ENCODE measurements around the gene EHBP1L1.
A peak's percentile ranks its signal among the peaks of the same experiment; 100 is the strongest.

The EHBP1L1 gene

DNA sequence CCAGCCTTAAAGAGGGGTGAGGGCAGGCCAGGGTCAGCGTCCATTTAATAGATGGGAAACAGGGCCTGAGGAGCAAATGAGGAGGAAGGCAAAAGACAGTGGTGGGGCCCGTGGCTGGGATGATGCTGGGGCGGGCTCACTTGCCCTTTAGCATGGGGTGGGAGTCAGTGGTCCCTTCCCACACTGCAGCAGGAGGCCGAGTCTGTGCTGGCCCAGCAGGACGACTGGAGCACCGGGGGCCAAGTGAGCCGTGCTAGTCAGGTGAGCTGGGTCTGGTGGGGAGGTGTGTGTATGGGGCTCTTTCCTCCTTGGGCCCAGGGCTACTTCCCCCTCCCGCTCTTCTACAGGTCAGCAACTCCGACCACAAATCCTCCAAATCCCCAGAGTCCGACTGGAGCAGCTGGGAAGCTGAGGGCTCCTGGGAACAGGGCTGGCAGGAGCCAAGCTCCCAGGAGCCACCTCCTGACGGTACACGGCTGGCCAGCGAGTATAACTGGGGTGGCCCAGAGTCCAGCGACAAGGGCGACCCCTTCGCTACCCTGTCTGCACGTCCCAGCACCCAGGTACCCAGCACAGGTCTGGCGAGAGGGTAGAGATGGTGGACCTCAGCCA is 38.1 kb upstream of the EHBP1L1 start:
- no peak for DNase-seq (ENCODE audit: insufficient read length, low spot score)
- no peak for TF ChIP-seq SPI1 (IDR thresholded peaks at IDR 0.05; ENCODE audit: low read depth, low read length)
- TF ChIP-seq TAF1 (IDR thresholded peaks at IDR 0.05; ENCODE audit: low read depth, low read length) = no peak
- TF ChIP-seq POLR2AphosphoS5 (IDR thresholded peaks at IDR 0.05; ENCODE audit: low read depth, low read length) = no peak
- TF ChIP-seq POLR2A (IDR thresholded peaks at IDR 0.05; ENCODE audit: low read depth, low read length) = no peak
- no peak for TF ChIP-seq POU2F2 (IDR thresholded peaks at IDR 0.05; ENCODE audit: low read depth, low read length)
- no peak for TF ChIP-seq PAX5 (IDR thresholded peaks at IDR 0.05; ENCODE audit: insufficient read depth, low read length, severe bottlenecking)
- FAIRE-seq = no peak

DNA sequence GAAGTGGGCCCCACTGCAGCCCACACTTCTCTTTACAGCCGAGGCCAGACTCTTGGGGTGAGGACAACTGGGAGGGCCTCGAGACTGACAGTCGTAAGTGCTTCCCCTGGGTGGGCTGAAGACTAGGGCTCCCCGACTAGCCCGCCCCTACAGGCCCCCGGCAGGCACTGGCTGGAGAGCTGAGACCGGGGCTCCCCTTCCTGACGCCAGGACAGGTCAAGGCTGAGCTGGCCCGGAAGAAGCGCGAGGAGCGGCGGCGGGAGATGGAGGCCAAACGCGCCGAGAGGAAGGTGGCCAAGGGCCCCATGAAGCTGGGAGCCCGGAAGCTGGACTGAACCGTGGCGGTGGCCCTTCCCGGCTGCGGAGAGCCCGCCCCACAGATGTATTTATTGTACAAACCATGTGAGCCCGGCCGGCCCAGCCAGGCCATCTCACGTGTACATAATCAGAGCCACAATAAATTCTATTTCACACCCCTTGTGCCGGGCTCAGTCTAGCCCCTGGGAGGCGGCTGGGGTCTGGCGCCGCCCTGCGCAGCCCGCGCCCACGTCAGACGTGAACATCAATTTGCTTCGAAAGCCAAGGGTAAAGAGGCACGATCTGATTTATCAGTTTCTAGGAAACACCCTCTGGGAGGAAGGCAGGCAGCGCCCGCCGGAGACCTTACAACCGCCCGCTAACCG is 37.5 kb upstream of the EHBP1L1 start:
- DNase-seq (ENCODE audit: insufficient read length, low spot score) (no peak), FAIRE-seq (no peak)
- TF ChIP-seq POLR2AphosphoS5 (IDR thresholded peaks at IDR 0.05; ENCODE audit: low read depth, low read length) = no peak
- TF ChIP-seq POU2F2 (IDR thresholded peaks at IDR 0.05; ENCODE audit: low read depth, low read length) = no peak
- no peak for TF ChIP-seq PAX5 (IDR thresholded peaks at IDR 0.05; ENCODE audit: insufficient read depth, low read length, severe bottlenecking)
- no peak for TF ChIP-seq POLR2A (IDR thresholded peaks at IDR 0.05; ENCODE audit: low read depth, low read length)
- no peak for TF ChIP-seq SPI1 (IDR thresholded peaks at IDR 0.05; ENCODE audit: low read depth, low read length)
- TF ChIP-seq TAF1 (IDR thresholded peaks at IDR 0.05; ENCODE audit: low read depth, low read length) = no peak

DNA sequence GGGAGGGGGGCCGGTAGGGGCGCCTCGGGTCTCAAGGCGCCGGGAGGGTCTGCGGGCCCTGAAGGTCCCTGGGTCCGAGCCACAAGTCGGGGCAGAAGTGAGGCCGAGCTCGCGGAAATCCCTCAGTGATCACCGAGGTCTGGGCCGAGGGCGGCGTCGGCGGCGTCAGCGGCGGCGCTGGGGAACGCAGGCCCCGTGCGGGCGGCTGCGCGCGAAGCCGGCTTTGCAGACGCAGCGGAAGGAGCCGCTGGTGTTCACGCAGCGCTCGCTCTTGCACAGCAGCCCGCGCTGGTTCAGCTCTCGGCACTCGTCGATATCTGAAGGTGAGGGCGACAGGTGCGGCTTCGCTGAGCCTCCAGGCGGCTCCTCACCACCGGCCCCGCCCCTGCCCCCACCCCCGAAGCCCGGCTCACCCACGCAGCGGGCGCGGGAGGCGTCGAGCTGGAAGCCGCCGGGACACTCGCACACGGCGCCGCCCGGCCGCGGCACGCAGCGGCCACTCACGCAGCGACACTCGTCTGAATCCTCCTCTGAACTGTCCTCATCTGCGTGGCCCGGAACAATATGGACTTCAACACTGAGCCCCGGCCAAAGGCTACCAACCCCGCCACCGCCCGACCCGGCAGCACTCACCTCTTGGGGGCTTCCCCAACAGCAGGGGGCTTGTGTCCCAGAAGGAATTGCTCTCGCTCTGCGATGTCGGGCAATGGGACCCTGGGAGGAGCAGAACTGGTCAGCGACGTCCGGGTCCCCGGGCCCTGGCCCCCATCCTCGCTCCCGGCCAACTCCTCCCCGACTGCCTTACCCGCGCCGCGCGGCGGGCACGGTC is 36.7 kb upstream of the EHBP1L1 start:
- no peak for DNase-seq (ENCODE audit: insufficient read length, low spot score)
- TF ChIP-seq PAX5 (IDR thresholded peaks at IDR 0.05; ENCODE audit: insufficient read depth, low read length, severe bottlenecking) = no peak
- TF ChIP-seq POLR2A (IDR thresholded peaks at IDR 0.05; ENCODE audit: low read depth, low read length) = no peak
- no peak for TF ChIP-seq TAF1 (IDR thresholded peaks at IDR 0.05; ENCODE audit: low read depth, low read length)
- TF ChIP-seq POU2F2 (IDR thresholded peaks at IDR 0.05; ENCODE audit: low read depth, low read length) = no peak
- no peak for TF ChIP-seq SPI1 (IDR thresholded peaks at IDR 0.05; ENCODE audit: low read depth, low read length)
- no peak for FAIRE-seq

DNA sequence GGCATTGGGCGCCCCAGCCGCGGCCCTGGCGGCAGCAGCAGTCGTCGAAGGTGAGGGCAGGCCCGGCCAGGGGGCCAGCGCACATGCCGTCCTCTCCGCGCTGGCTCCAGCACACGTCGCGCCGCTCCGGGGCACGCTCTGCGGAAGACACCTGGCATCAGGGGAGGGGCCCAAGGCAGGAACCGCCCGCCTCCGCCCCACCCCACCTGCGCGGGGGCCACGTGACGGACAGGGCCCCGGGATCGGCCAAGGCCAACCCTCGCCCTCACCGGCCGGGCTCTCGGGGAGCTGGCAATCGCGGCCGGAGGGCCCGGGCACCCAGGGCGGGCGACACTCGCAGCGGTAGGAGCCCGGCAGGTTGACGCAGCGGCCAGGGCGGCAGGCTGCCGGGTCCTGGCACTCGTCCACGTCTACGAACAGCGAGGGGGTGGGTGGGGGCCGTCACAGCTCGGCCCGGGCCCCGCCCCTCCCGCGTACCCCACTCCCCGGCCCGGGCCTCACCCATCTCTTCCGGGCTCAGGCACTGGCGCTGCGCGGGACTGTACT is 36.0 kb upstream of the EHBP1L1 start:
- FAIRE-seq (no peak), DNase-seq (ENCODE audit: insufficient read length, low spot score) (peak; percentile 89)
- TF ChIP-seq SPI1 (IDR thresholded peaks at IDR 0.05; ENCODE audit: low read depth, low read length) (no peak), POLR2A (IDR thresholded peaks at IDR 0.05; ENCODE audit: low read depth, low read length) (no peak)

DNA sequence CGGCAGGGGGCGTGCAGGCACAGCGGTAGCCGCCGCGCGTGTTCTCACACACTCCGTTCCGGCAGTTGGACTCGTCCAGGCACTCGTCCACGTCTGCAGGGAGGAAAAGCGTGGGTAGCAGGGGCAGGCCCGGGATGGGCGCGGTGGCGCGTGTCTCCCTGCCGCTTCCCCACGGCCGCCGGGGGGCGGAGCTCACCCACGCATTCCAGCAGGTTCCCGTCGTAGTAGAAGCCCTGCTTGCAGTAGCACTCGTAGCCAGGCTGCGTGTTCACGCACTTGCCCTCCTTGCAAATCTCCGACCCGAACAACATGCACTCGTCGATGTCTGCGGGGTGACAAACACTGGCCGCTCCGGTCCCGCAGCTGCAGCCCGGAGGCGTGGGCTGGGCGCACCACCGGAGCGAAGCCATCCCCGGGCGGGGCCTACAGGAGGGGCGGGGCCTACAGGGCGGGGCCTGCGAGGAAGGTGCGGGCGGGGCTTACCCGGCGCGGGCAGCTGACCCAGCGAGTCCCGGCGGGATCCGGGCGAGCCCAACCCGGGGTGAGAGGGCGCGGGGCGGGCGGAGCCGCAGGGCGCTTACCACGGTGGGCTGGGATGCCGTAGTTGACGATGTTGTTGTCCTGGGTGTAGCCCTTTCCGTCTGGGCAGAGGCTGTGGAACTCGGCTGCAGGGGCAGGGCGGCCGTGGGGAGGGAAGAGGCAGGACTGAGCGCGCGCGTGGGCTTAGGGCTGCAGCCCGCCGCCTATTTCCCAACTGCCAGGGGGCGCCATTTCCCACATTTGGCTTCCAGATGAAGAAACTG is 35.4 kb upstream of the EHBP1L1 start:
- TF ChIP-seq TAF1 (IDR thresholded peaks at IDR 0.05; ENCODE audit: low read depth, low read length) (no peak), POU2F2 (IDR thresholded peaks at IDR 0.05; ENCODE audit: low read depth, low read length) (no peak), PAX5 (IDR thresholded peaks at IDR 0.05; ENCODE audit: insufficient read depth, low read length, severe bottlenecking) (peak; percentile 64), SPI1 (IDR thresholded peaks at IDR 0.05; ENCODE audit: low read depth, low read length) (no peak), POLR2AphosphoS5 (IDR thresholded peaks at IDR 0.05; ENCODE audit: low read depth, low read length) (peak; percentile 43; the same call in 1 of the 2 replicates)
- FAIRE-seq = peak; percentile 97
- peak; percentile 99 for DNase-seq (ENCODE audit: insufficient read length, low spot score)

DNA sequence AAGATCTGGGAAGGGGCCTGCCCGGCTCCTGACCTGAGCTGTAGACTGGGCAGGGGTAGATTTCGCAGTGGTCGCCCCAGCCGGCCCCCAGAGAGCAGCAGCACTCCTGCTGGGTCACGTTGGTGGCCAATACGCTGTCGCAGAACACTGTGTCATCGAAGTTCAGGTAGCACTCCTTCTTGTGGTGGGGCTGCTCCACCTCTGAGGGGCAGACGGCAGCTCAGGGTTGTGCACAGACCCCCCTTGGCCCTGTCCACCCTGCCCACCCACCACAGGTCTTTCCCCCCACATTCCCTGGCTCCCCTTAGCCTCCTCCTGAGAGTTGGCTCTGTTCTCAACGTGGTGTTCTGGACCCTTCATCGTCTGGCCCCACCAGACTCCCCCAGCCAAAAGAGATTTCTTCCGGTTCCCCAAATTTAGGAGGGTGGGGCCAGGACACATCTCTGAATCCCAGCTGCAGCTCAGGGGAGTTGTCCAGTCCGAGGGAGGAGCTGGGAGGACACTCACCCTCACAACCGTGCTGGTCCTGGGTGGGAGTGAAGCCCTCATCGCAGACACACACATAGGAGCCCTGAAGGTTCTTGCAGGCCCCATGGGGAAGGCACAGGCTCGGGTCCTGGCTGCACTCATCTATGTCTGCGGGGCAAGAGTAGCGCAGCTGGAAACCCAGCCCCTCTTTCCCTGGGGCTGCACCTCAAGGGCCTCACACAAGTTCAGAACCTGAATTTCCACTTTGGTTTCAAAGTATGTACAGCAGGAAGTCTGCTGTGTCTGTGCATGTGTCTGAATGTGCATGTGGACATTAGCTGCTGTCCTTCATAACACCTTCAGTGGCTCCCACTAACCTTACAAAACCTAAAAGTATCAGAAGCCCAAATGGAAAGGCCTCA is 34.5 kb upstream of the EHBP1L1 start:
- peak; percentile 69 for FAIRE-seq
- no peak for TF ChIP-seq SPI1 (IDR thresholded peaks at IDR 0.05; ENCODE audit: low read depth, low read length)
- no peak for TF ChIP-seq POLR2AphosphoS5 (IDR thresholded peaks at IDR 0.05; ENCODE audit: low read depth, low read length)
- no peak for TF ChIP-seq POLR2A (IDR thresholded peaks at IDR 0.05; ENCODE audit: low read depth, low read length)
- TF ChIP-seq PAX5 (IDR thresholded peaks at IDR 0.05; ENCODE audit: insufficient read depth, low read length, severe bottlenecking) = no peak
- TF ChIP-seq POU2F2 (IDR thresholded peaks at IDR 0.05; ENCODE audit: low read depth, low read length) = no peak
- no peak for TF ChIP-seq TAF1 (IDR thresholded peaks at IDR 0.05; ENCODE audit: low read depth, low read length)
- DNase-seq (ENCODE audit: insufficient read length, low spot score) = no peak

DNA sequence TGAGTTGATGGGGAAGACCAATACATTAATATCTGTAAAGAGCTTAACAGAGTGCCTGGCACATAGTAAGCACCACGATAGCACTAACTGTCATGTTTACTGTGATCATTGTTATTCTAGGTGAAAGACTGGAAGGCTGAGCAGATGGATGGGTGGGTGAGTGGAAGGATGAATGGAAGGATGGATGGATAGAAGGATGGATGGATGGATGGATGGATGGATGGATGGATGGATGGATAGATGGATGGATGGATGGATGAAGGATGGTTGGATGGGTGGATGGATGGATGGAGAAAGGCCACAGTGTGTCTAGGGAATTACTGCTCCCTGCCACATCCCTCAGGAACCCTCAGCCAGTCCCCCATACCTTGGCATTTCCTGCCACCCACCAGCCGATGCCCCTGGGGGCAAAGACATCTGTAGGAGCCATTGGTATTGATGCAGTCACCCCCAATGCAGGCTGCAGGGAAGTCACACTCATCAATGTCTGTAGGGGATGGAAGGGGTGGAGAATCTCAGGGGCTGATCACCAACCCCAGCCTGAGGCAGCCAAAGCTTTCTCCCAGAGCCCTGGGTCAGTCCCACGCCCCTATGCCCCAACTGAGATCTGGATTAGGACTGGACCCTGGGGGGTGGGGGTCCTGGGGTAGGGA is 33.0 kb upstream of the EHBP1L1 start:
- no peak for TF ChIP-seq POLR2AphosphoS5 (IDR thresholded peaks at IDR 0.05; ENCODE audit: low read depth, low read length)
- TF ChIP-seq TAF1 (IDR thresholded peaks at IDR 0.05; ENCODE audit: low read depth, low read length) = no peak
- TF ChIP-seq POU2F2 (IDR thresholded peaks at IDR 0.05; ENCODE audit: low read depth, low read length) = no peak
- TF ChIP-seq SPI1 (IDR thresholded peaks at IDR 0.05; ENCODE audit: low read depth, low read length) = no peak
- no peak for TF ChIP-seq PAX5 (IDR thresholded peaks at IDR 0.05; ENCODE audit: insufficient read depth, low read length, severe bottlenecking)
- TF ChIP-seq POLR2A (IDR thresholded peaks at IDR 0.05; ENCODE audit: low read depth, low read length) = no peak
- no peak for FAIRE-seq
- no peak for DNase-seq (ENCODE audit: insufficient read length, low spot score)

DNA sequence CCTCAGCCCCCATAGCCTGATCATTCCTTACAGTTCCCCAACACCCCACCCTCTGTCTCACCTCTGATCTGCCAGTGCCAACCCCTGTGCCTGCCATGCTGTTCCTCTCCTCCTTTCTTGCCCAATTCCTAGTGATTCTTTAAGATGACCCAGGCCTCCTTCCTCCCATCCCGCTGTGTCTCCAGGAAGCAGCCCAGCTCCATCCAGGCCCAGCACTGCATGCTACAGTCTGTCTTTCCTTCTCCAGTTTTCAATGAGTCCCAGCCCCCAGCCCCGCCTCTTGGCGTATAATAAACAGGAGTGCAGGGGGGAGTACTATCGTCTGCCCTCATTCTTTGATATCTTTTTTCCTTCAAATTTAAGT is 30.0 kb upstream of the EHBP1L1 start:
- no peak for TF ChIP-seq POU2F2 (IDR thresholded peaks at IDR 0.05; ENCODE audit: low read depth, low read length)
- TF ChIP-seq PAX5 (IDR thresholded peaks at IDR 0.05; ENCODE audit: insufficient read depth, low read length, severe bottlenecking) = no peak
- no peak for DNase-seq (ENCODE audit: insufficient read length, low spot score)
- FAIRE-seq = no peak

All from GM12891 (cell line).